HepG2 (cell line): ENCODE data around the gene CCDC6. TPM values are rescaled to one million over a fixed set of nuclear protein-coding genes. Genes with fewer than 3 reads are reported as not detected.
A peak's percentile ranks its signal among the peaks of the same experiment; 100 is the strongest.

ENCODE experiments used
- ASH2L ChIP-seq: fragments of 300-600, 200-600 bp; sonication (generic); IDR thresholded peaks from 2 replicates; pipeline ENCODE4 v1.7.0; 2017; ENCODE audit warnings: low read depth, mild to moderate bottlenecking, moderate library complexity, mixed read lengths, low read length; ENCODE audit not compliant: insufficient read length
- ATF2 ChIP-seq: sonication (generic); formaldehyde crosslinking; IDR thresholded peaks from 2 replicates; pipeline ENCODE4 v1.4.0; 2020; ENCODE audit warnings: missing genetic modification reagents
- CAMTA2 ChIP-seq: sonication (generic); formaldehyde crosslinking; IDR thresholded peaks from 2 replicates; pipeline ENCODE4 v1.4.0; 2020; ENCODE audit warnings: mild to moderate bottlenecking, missing genetic modification reagents, borderline replicate concordance
- CEBPG ChIP-seq: IDR thresholded peaks from 2 replicates; pipeline ENCODE4 v1.6.1; 2016
- EHMT2 ChIP-seq: fragments of 200-600 bp; sonication (generic); IDR thresholded peaks from 2 replicates; pipeline ENCODE4 v1.7.0; 2017; ENCODE audit warnings: antibody characterized with exemption, low read depth, low read length, borderline replicate concordance
- GLI4 ChIP-seq: sonication (generic); formaldehyde crosslinking; IDR thresholded peaks from 2 replicates; pipeline ENCODE4 v1.5.1; 2020; ENCODE audit warnings: missing genetic modification reagents, mild to moderate bottlenecking, moderate library complexity, borderline replicate concordance
- KDM1A ChIP-seq: IDR thresholded peaks from 2 replicates; pipeline ENCODE4 v1.6.1; 2016; ENCODE audit warnings: missing compliant biosample characterization
- KLF11 ChIP-seq: IDR thresholded peaks from 2 replicates; pipeline ENCODE4 v1.6.1; 2016; ENCODE audit warnings: missing compliant biosample characterization
- KMT2B ChIP-seq: IDR thresholded peaks from 2 replicates; pipeline ENCODE4 v1.6.1; 2016; ENCODE audit warnings: missing genetic modification reagents, missing compliant biosample characterization
- MAF1 ChIP-seq: sonication (generic); formaldehyde crosslinking; IDR thresholded peaks from 2 replicates; pipeline ENCODE4 v1.5.0; 2020; ENCODE audit warnings: missing genetic modification reagents, borderline replicate concordance
- MBNL3 ChIP-seq: fragments of 250-450 bp; sonication (Bioruptor Pico); conservative IDR thresholded peaks from 2 replicates; pipeline ENCODE4 v1.8.0; 2022; ENCODE audit warnings: mild to moderate bottlenecking, inconsistent platforms
- NR1H2 ChIP-seq: sonication (generic); formaldehyde crosslinking; IDR thresholded peaks from 2 replicates; pipeline ENCODE4 v1.8.1; 2022; ENCODE audit warnings: low read depth, missing genetic modification reagents, borderline replicate concordance
- NR2F2 ChIP-seq: IDR thresholded peaks from 2 replicates; pipeline ENCODE4 v1.6.1; 2012; ENCODE audit warnings: low read depth, inconsistent platforms, borderline replicate concordance
- NR2F6 ChIP-seq, 2 experiments: IDR thresholded peaks; 2 replicates each; pipeline ENCODE4 v1.6.1; 2016; ENCODE audit warnings: antibody characterized with exemption in 1 of 2, mild to moderate bottlenecking in 1 of 2
- SAFB2 ChIP-seq: sonication (generic); formaldehyde crosslinking; IDR thresholded peaks from 2 replicates; pipeline ENCODE4 v1.5.1; 2020; ENCODE audit warnings: missing genetic modification reagents, low read depth, mild to moderate bottlenecking, borderline replicate concordance
- SP1 ChIP-seq, 2 experiments: fragments of 450-650 bp in 1 of 2; sonication (generic) in 1 of 2; formaldehyde crosslinking in 1 of 2; IDR thresholded peaks; 2 replicates each; pipeline versions ENCODE4 v1.4.0 to v1.6.1; 2016 to 2020; ENCODE audit warnings: missing genetic modification reagents in 1 of 2
- ZNF138 ChIP-seq: sonication (generic); formaldehyde crosslinking; IDR thresholded peaks from 2 replicates; pipeline ENCODE4 v1.5.0; 2020; ENCODE audit warnings: mild to moderate bottlenecking, low read depth, missing genetic modification reagents
- ZNF224 ChIP-seq: sonication (generic); formaldehyde crosslinking; IDR thresholded peaks from 2 replicates; pipeline ENCODE4 v1.5.0; 2020; ENCODE audit warnings: mild to moderate bottlenecking, missing genetic modification reagents
- ZNF251 ChIP-seq: sonication (generic); formaldehyde crosslinking; IDR thresholded peaks from 2 replicates; pipeline ENCODE4 v1.9.0; 2021; ENCODE audit warnings: mild to moderate bottlenecking, missing genetic modification reagents
- ZNF512 ChIP-seq: sonication (generic); formaldehyde crosslinking; IDR thresholded peaks from 2 replicates; pipeline ENCODE4 v1.4.0; 2020; ENCODE audit warnings: mild to moderate bottlenecking, missing genetic modification reagents
- ZNF614 ChIP-seq: IDR thresholded peaks from 2 replicates; pipeline ENCODE4 v1.6.1; 2018; ENCODE audit warnings: missing biosample characterization, missing genetic modification reagents, inconsistent platforms, borderline replicate concordance
- ZNF644 ChIP-seq: IDR thresholded peaks from 2 replicates; pipeline ENCODE4 v1.6.1; 2016; ENCODE audit warnings: low read depth
- ZNF766 ChIP-seq: sonication (generic); formaldehyde crosslinking; IDR thresholded peaks from 2 replicates; pipeline ENCODE4 v1.5.0; 2020; ENCODE audit warnings: missing genetic modification reagents, borderline replicate concordance
- ZNF83 ChIP-seq: sonication (generic); formaldehyde crosslinking; IDR thresholded peaks from 2 replicates; pipeline ENCODE4 v1.4.0; 2020; ENCODE audit warnings: missing genetic modification reagents, mild to moderate bottlenecking, borderline replicate concordance
- ZSCAN22 ChIP-seq: sonication (generic); formaldehyde crosslinking; IDR thresholded peaks from 2 replicates; pipeline ENCODE4 v1.4.0; 2020; ENCODE audit warnings: mild to moderate bottlenecking, missing genetic modification reagents
- ZUFSP ChIP-seq: sonication (generic); formaldehyde crosslinking; IDR thresholded peaks from 2 replicates; pipeline ENCODE4 v1.9.0; 2021; ENCODE audit warnings: missing genetic modification reagents, mild to moderate bottlenecking, borderline replicate concordance
- polyA plus RNA-seq, 8 experiments: library from polyadenylated mRNA; depleted of rRNA in 3 of 8; stranded (reverse) in 7 of 8; unstranded in 1 of 8; fragments of >200 nt; fragmentation: Illumina TruSeq in 4 of 8; extraction: Trizol in 4 of 8; gene quantifications; 2 replicates each; pipeline versions ENCODE4 v1.2.1 to v1.2.3, GENCODE V29; 2011 to 2016; ENCODE audit warnings: low read depth in 4 of 8, missing spikeins in 1 of 8, mixed read lengths in 1 of 8; ENCODE audit not compliant: insufficient read depth in 1 of 8
- total RNA-seq, 5 experiments: library from RNA; depleted of rRNA; stranded (reverse); fragments of >200 nt; fragmentation: Illumina TruSeq; extraction: Trizol; gene quantifications; 2 replicates each; pipeline ENCODE4 v1.2.3, GENCODE V29; 2016; ENCODE audit warnings: low read depth in 1 of 5

CCDC6 gene
- total and polyA plus RNA-seq, 2 of the 13 experiments (the other 11 are each of a cell fraction or from before 2014, with no cell fraction given): 17.9 to 18.3 TPM

GRCh38 chr10:59906417-59907202 lies at the start of gene CCDC6 (continued):
- TF ChIP-seq ZNF512 (CRISPR knock-in tag): no peak
- 0 out of 2 replicates have a peak, but pooled peaks have one; percentile 16 for TF ChIP-seq ZNF644 (CRISPR knock-in tag)
- no peak for TF ChIP-seq ZNF138 (CRISPR knock-in tag)
- 0 out of 2 replicates have a peak, but pooled peaks have one; percentile 16 for TF ChIP-seq KDM1A (CRISPR knock-in tag)
- peak; percentile 97 for TF ChIP-seq ZNF224 (CRISPR knock-in tag)
- no peak for TF ChIP-seq KLF11 (CRISPR knock-in tag)
- peak; percentile 71 for TF ChIP-seq ASH2L
- peak; percentile 78 for TF ChIP-seq NR2F6 (IDR thresholded peaks at IDR 0.05)
- peak; percentile 90 for TF ChIP-seq NR2F6 (CRISPR knock-in tag; IDR thresholded peaks at IDR 0.05)
- no peak; the same call in 1 of the 2 replicates for TF ChIP-seq GLI4 (CRISPR knock-in tag)
- no peak for TF ChIP-seq ZNF83 (CRISPR knock-in tag)
- TF ChIP-seq SP1 (IDR thresholded peaks at IDR 0.05): no peak
- 0 out of 2 replicates have a peak, but pooled peaks have one; percentile 26 for TF ChIP-seq SP1 (CRISPR knock-in tag; IDR thresholded peaks at IDR 0.05)
- TF ChIP-seq CAMTA2 (CRISPR knock-in tag): 0 out of 2 replicates have a peak, but pooled peaks have one; percentile 69
- peak; percentile 69 for TF ChIP-seq KMT2B
- TF ChIP-seq SAFB2 (CRISPR knock-in tag): no peak
- peak; percentile 69; the same call in 1 of the 2 replicates for TF ChIP-seq NR2F2
- no peak for TF ChIP-seq ZUFSP
- TF ChIP-seq ZSCAN22: no peak
- peak; percentile 84; the same call in 1 of the 2 replicates for TF ChIP-seq ZNF766 (CRISPR knock-in tag)
- TF ChIP-seq CEBPG (CRISPR knock-in tag): no peak
- TF ChIP-seq ATF2 (CRISPR knock-in tag): peak; percentile 52; the same call in 1 of the 2 replicates
- TF ChIP-seq NR1H2: peak; percentile 63; the same call in 1 of the 2 replicates
- no peak for TF ChIP-seq EHMT2
- TF ChIP-seq ZNF614 (CRISPR knock-in tag): no peak
- TF ChIP-seq ZNF251: no peak
- no peak for TF ChIP-seq MBNL3
- no peak; the same call in 1 of the 2 replicates for TF ChIP-seq MAF1
